ENCODE results near the gene OXCT2.

Gene OXCT2

DNA sequence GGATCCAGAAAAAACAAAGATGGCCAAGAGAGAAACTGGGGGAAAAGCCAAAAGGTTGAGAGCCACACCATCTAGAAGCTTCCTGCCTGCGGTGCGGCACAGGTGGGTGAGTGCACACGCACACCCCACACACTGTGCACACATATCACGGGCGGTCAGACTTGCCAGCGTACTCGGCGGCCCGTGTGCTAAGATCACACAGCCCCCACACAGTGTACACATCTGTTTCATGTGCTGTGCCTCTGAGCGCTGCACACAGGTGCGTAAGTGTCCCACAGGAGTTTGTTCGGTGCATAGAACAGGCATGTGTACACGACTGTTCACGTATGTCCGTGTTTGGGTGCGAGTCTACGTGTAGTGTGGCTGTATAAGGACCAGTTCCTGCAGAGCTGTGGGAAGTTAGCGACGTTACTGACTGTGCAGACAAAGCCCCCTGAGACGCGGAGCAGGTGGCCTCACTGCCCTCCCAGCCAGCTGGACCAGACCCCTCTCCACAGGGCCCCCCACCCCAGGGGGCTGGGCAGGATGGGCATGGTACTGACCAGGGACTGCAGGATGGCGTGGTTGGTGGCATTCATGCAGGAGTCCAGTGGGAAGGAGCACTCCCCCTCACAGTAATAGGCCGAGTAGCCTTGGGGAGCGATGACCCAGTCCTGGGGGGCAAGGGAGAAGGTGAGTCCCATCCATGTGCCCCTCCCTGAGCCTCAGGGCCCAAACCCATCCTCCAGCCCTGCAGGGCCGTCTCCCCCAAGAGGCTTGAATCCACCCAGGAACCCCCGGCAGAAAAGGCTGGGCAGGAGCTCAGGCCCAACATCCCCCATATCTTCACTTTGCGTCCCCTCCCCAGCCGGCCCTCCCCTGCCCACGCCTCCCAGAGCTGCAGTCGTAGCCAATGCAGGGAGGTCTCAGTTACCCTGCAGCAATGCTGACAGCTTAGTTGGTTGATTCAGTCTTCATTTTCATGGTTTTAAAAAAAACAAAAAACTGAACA lies 8.3 kb downstream of the OXCT2 start:
- no peak for DNase-seq (ENCODE audit: low read depth)

DNA sequence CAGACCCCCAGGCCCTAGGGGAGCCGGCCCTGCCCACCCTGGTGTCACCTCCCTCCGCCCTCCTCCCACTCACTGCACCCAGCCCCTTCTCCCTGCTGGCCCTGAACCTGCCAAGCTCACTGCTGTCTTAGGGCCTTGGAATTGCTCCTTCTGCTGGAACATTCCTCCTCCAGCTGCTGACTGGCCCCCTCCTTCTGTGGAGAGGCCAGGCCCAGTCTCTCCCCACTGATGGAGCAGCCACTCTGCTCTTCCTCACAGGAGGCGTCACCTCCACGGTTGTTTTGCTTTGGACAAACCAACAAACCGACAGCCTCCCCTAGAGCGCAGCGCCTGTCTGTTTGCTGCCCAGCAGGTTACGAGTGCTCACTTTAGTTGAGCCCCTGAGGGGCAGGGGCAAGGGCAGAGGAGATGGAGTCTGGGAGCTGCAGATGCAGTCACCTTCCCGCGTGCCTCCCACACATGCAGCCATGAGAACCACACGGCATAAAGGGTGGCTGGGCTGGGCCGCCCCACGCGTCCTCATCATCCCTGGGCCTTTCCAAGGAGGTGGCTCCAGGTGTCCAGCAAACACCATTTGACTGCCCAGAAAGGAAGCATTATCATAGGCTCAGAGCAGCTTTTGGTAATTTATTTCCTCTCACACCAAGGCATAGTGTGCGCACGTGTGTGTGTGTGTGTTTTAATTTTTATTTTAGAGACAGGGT lies 9.4 kb downstream of the OXCT2 start:
- DNase-seq (ENCODE audit: low read depth), result no peak

GRCh38 chr1:39761016-39761415 lies 10.1 kb downstream of the OXCT2 start:
- no peak for DNase-seq (ENCODE audit: low read depth)

DNA sequence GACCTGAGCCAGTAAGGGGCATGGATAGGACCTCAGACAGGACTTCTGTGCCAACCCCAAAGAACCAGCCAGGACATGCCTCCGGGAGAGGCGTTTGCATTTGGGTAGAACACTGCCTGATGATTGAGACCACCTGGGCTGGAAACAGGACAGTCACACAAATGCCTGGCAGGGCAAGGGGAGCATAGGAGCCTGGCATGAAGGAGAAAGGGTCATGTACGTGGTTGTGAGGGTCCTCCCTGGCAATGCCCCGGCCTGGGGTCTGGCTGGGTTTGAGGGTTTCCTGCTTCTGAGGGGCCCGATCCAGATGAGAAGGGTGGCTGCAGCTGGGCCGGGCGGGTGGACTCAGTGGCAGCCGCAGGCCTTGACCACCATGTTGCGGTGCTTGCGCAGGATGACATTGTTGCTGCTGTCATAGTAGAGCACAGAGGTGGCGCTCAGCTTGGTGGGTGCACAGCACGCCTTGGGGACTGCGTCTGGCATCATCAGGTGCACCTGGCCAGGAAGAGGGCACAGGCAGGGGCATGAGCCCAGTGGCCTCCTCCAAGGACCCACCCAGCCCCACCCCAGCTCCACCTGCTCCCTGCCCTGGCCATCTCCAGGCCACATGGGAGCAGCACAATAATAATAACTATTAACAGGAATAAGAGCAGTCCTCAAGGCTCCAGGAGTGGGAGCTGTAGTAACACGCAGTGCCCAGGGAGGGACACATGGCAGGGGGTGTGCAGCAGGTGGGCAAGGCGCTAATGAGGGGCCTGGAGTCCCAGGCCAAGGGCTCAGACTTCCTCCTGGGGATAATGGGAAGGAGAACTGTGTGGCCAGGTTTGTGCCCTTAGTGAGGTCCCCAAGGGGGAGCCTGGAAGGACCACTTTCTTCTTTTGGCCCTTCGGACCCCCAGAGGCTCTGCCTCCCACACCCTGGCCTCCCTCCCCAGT lies 10.8 kb downstream of the OXCT2 start:
- DNase-seq (ENCODE audit: low read depth), result no peak

DNA sequence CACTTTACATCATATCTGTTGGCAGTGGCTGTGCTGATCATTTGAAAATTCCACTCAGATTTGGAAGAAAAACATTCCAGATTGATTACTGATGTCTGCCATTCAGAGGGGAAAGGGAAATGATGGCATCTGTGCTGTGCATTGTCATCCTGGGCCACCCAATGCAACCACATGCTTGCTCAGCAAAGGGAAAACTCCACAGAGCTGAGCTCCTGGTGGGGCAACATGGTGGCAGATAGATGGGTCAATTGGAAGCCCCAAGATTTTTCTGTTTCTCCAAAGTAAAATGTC lies 11.8 kb downstream of the OXCT2 start:
- no peak for DNase-seq (ENCODE audit: low read depth)

DNA sequence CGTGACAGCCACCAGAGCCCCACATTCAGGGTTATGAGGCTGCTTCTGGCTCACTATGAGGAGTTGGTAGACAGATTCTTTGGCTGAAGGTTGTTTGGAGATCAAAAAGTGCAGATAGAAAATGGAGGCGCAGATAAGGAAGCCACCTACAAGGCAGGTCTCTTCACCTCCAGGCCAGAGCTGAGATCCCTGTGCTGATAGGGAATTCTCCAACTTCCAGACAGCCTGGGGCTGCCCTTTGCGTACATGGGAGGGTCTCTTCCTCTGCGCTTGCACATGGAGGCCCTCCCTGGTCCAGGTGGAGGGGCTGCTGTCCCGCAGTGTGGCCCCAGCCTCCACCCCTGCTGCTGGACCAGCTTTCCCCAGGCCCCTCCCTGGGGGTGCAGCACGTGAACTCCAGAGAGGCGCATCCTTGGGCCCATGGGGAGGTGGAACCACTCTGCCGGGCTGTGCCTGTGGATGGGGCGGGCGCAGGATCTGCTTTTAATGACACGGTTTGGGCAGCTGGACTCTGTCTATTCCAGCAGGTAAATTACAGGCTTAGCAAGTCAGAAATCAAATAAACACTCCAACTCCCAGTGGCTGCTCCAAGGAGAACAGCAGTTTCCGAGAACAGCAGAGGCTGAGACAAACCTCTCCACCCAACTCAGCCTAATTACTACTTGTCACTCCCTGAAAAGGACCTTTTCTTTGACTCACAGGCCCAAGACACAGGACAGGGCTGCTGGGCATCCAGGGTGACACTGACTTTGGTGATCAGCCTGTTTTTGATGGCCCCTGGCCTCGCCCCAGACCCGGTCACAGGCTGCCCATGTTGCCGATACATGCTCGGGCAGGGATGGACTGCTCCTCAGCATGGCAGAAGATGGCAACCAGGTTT lies 12.4 kb downstream of the OXCT2 start:
- DNase-seq (ENCODE audit: low read depth), result no peak

GRCh38 chr1:39757501-39757900 lies 13.6 kb downstream of the OXCT2 start:
- DNase-seq (ENCODE audit: low read depth), result no peak

DNA sequence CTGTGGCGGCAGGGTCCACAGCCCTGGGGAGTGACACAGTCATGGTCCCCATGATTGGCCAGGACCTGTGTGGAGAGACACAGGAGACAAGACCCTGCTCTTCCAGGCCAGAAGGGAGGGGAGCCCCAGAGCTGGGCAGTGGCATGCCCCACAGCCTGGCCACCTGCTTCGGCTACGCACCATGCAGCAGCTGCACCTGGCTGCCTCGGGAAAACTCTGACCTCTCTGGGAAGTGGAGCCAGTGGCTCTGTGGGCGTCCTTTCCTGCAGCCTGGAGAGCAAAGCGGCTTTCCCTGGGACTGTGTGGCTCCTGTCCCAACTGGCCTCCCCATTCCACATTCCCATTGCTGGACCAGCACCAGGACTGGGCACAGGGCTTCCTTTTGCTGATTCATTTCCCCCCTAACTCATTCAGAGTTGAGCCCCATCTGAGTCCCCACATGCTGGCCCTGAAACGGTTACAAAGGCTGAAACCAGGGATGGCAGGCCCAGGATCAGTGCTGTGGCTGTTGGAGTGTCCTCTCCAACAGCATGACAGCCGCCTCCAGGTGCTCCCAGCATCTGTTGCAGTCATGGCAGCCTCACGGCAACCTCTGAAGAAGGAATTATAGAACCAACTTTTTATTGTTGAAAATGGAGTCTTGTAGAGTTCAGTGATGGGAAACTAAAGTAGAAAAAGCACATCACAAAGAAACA lies 15.0 kb downstream of the OXCT2 start:
- no peak for DNase-seq (ENCODE audit: low read depth)

DNA sequence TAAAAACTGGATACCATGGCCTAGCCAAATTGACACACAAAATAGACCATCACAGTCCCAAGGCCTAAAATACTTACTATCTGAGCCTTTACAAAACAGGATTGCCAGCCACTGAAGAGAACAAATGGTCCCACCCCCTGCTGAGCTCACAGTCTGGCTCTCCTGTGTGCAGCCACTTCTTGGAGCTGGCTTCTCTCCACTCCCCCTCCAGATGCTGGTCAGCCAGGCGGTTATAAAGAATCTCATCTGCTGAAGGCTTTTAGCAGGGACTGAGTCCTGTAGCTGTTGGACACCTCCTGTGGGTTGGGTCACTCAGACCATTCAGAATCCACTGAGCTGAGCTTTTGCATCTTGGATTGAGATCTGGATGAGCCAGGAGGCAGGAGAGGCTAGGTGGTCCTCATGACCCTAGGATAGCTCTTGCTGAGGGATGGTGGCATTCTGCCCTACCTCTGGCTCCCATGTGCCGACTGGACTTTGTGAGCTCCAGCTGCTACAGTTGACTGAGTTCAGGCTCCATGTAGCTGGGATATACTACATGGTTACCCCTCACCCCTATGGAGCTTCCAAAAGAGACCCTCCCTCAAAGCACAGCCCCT lies 16.1 kb downstream of the OXCT2 start:
- DNase-seq (ENCODE audit: low read depth), result no peak

DNA sequence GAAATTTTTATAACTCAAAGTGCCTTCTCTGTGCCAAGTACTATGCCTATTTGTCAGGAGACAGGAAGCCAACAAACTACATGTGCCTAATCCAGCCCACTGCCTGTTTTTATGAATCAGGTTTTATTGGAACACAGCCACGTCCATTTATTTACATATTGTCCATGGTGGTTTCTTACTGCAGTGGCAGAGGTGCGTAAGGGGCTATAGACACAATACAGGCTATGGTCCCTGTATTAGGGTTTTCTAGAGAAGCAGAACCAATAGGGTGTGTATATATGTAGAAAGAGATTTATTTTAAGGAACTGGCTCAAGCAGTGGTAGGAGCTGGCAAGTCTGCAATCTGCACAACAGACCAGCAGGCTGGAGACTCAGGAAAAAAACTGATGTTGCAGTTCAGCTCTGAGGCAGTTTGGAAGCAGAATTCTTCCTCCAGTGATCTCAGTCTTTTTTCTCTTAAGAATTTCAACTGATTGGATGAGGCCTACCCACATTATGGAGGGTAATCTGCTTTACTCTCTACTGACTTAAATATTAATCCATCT lies 17.1 kb downstream of the OXCT2 start:
- no peak for DNase-seq (ENCODE audit: low read depth)

DNA sequence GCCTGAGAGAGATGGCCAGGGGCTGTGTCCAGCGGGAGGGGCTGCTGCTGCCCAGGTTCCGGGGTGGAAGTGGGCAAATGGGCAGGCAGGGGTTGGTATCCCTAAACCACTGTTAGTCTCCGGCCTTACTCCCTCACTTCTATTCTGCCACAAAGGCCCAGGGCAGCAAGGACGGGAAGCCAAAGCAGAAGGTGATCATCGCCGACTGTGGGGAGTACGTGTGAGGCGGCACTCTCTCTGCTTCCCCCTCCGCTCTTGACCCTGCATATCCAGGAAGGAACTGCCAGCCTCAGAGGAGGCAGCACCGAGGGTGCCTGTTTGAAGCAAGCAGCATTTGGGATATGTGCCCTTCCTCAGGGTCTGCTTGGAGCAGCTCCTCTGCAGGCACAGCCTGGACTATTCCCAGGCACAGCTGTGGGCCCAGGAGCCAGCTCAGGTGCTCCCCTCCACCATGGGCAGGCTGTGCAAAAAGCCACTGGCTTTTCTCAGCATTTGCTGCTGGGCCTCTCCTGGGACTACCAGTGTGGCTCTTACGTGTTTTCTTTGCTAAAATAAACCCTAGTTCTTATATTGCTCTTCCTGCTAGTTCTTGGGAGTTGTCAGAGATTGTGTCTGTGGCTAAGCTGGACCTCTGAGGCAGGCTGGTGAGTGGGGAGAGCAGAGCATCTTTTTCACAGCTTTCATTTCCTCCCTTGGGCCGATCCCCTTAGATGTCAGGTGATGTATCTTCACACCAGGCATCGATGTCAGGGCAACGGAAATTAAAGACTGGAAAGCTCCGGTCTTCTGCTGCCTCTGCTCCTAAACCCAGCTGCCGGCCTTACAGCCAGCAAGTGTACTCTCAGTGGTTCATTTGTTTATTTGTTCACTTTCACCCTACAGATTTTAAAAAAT lies 17.8 kb downstream of the OXCT2 start:
- DNase-seq (ENCODE audit: low read depth), result no peak

DNA sequence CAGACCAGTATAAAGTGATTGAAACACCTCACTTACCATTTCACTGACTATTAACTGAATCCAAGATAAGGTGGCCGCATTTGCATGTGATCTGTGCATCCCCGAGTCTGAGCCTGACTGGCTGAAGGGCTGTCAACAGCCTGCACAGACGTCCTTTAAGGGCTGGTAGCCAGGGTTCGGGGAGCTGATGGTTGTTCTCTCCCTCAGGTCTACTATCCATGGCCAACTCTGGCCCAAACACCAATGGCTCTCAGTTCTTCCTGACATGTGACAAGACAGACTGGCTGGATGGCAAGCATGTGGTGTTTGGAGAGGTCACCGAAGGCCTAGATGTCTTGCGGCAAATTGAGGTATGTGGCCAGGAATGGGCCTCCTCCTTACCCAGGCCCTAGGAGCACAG lies 18.4 kb downstream of the OXCT2 start:
- DNase-seq (ENCODE audit: low read depth), result no peak

- DNase-seq (ENCODE audit: low read depth), result no peak
These were observed 19.6 kb downstream of the OXCT2 start for GRCh38 chr1:39751595-39751994.

- no peak for DNase-seq (ENCODE audit: low read depth)
These were observed 26.0 kb downstream of the OXCT2 start for GRCh38 chr1:39745016-39745670.

DNA sequence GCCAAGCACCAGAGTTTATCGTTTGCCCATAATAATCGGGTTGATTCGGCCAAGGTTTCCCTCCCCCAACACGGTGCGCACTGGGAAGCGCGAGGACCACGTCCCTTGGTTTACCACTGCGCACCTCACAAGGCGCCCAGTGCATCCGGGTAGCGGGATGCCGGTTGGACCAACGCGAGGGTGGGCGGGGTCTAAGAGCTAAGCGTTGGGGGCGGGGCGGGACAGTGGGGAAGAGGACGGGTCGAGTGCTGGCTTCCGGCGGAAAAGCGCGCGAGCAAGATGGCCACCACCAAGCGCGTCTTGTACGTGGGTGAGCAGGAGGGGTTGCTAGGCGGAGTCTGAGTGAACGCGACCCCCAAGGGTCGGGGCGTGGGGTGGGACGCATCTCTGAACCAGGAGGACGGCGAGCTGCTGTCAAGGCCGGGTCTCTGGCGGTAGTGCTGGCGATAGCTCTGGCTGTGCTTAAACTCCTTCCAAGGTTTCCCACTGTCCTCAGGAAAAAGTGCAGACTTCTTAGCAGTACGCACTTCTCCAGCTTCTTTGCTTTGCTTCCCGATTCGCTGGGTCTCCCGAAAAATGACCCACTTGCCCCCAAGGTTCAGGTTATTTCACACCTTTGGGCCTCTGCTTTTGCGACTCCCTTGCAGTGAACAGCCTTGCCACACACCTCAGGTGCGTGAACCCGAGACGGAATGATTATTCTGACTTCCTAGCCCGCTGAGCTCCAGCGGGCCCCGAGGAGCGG lies 32.4 kb downstream of the OXCT2 start, which contains the start of gene PPIE:
Gene PPIE, plus strand, starts transcription at position 261 of the 745 bp plus-strand sequence. Its CDS starts 19 bp downstream, at position 280.
- DNase-seq (ENCODE audit: low read depth), result peak; percentile 94

DNA sequence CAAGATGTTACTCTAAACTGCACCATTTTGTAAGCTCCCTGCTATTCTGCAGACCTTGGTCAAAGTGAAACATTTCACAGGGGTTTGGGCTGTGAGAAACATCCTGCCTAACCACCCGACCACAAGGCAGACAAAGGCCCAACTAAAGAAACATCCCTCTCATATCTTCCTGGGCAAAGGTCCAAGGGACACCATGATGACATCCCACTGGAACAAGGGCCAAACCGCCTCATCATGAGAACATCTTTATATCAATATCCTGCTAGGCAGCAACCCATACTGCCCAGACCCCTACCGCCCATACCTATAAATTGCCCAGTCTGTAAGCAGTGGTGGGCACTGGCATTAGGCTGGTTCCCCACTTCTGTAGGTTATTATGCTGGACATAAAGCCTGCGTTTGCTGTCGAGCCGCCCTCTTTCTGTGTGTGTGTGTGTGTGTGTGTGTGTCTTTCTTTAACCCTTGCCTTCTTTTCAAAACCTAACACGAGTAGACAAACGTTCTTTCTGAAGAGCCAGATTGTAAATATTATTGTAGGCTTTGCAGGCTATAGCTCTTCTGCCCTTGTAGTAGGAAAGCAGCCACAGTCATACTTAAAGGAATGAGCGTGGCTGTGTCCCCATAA lies 33.5 kb downstream of the OXCT2 start:
- no peak for DNase-seq (ENCODE audit: low read depth)

GRCh38 chr1:39735731-39736130 lies 35.4 kb downstream of the OXCT2 start:
- no peak for DNase-seq (ENCODE audit: low read depth)
